ENCODE results near the gene GPR34.
"Not testable (repeated sequence)": the region's sequence is repeated elsewhere in the genome, so short reads cannot be mapped to it uniquely, and the experiment has no call there.

The GPR34 gene

DNA sequence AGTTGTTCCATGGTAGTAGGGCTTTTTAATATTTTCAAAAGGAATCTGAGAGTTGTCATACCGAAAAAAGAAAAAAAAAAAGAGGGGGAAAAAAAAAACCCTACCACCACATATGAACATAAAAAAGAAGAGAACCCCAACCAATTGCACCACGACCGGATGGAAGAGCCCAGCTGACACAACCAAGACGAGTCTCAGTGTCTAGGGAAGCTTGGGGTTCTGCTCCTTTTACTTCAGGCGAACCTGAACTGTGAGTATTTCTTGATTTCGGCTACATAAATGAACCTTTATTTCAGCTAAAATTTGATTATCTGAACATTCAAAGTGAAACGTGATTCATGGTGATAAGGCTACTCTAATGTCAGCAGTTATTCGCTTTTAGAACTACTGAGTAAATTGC lies at the start of gene GPR34:
GPR34 (plus strand) TSS at position 139 of the 400 bp plus-strand sequence. CDS start 6,661 bp downstream, outside the sequence.
- Histone ChIP-seq H3K9ac (ENCODE audit: insufficient read length, low read depth) (no peak within 1 kb of the TSS), H3K4me3 (ENCODE audit: insufficient read length, low read depth) (no peak within 1 kb of the TSS), H3K4me1 (ENCODE audit: insufficient read depth, insufficient read length) (no peaks in the 10 kb centered on the region), H3K9me3 (ENCODE audit: insufficient read depth, low read length) (no peaks in the 10 kb centered on the region), H3K27me3 (ENCODE audit: insufficient read depth, insufficient read length) (no peaks in the 10 kb centered on the region), H3K36me3 (ENCODE audit: insufficient read depth, insufficient read length, low read length) (no peaks in the 10 kb centered on the region)
- no peak for TF ChIP-seq SUZ12 (IDR thresholded peaks at IDR 0.05; ENCODE audit: extremely low read depth, insufficient read depth, insufficient read length)
- no peak for TF ChIP-seq YY1 (IDR thresholded peaks at IDR 0.05; ENCODE audit: insufficient read depth, insufficient read length)
- TF ChIP-seq ZNF274 (IDR thresholded peaks at IDR 0.05; ENCODE audit: low read depth, low read length) = no peak
- DNase-seq (ENCODE audit: low read depth, low spot score) = no peak

DNA sequence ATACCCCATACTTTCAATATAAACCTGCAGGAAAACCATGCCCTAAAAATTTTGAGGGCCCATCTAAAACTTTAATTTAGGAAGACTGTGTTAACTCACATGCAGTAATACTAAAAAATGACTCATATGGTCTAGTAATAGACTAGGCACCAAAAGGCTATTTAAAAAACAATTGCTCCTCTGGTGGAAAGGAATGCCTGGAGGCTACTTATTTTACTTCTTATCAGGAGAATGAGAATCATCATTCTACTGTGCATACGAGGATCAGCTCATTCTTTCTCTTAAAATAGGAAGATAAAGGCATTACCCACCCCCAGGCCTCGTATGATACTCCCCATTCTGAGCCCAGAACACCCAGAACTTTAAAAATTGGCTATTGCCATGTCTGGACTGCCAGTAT lies 42.6 kb upstream of the GPR34 start:
- DNase-seq (ENCODE audit: low read depth, low spot score); H3K9ac ChIP-seq (ENCODE audit: insufficient read length, low read depth); H3K4me3 ChIP-seq (ENCODE audit: insufficient read length, low read depth); H3K4me1 ChIP-seq (ENCODE audit: insufficient read depth, insufficient read length); H3K36me3 ChIP-seq (ENCODE audit: insufficient read depth, insufficient read length, low read length); H3K27me3 ChIP-seq (ENCODE audit: insufficient read depth, insufficient read length): not testable (repeated sequence)
- H3K9me3 ChIP-seq (ENCODE audit: insufficient read depth, low read length) = peaks cover 17% of the 10 kb centered on the region; the same call in 1 of the 2 replicates

DNA sequence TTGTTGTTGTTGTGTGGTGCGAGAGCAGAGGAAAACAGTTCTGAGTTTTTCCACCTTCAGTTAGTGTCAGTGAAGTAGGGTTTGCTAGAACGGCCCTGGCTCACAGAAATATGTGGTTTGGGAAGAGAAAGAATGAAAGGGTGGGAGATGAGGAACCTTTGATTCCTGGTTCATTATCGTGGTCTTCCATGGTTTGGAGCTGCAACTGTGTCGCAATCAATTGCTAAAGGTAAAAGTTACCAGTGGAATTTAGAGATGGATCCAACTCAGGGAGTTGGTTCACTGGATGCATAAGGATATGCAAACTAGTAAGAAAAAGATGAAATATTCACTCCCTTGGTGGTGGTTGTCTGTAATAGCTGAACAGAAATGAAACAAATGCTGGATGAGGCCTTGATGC lies 35.6 kb upstream of the GPR34 start:
- Histone ChIP-seq H3K9ac (ENCODE audit: insufficient read length, low read depth) (no peak overlapping the region), H3K36me3 (ENCODE audit: insufficient read depth, insufficient read length, low read length) (peaks cover 8% of the 10 kb centered on the region), H3K27me3 (ENCODE audit: insufficient read depth, insufficient read length) (no peaks in the 10 kb centered on the region), H3K4me1 (ENCODE audit: insufficient read depth, insufficient read length) (no peaks in the 10 kb centered on the region), H3K4me3 (ENCODE audit: insufficient read length, low read depth) (no peak overlapping the region), H3K9me3 (ENCODE audit: insufficient read depth, low read length) (no peaks in the 10 kb centered on the region)
- no peak for DNase-seq (ENCODE audit: low read depth, low spot score)
- TF ChIP-seq YY1 (IDR thresholded peaks at IDR 0.05; ENCODE audit: insufficient read depth, insufficient read length) = no peak
- no peak for TF ChIP-seq SUZ12 (IDR thresholded peaks at IDR 0.05; ENCODE audit: extremely low read depth, insufficient read depth, insufficient read length)
- no peak for TF ChIP-seq ZNF274 (IDR thresholded peaks at IDR 0.05; ENCODE audit: low read depth, low read length)

- no peak for DNase-seq (ENCODE audit: low read depth, low spot score)
- Histone ChIP-seq H3K4me1 (ENCODE audit: insufficient read depth, insufficient read length) (no peaks in the 10 kb centered on the region), H3K36me3 (ENCODE audit: insufficient read depth, insufficient read length, low read length) (peaks cover 22% of the 10 kb centered on the region), H3K4me3 (ENCODE audit: insufficient read length, low read depth) (no peak overlapping the region), H3K9me3 (ENCODE audit: insufficient read depth, low read length) (no peaks in the 10 kb centered on the region), H3K27me3 (ENCODE audit: insufficient read depth, insufficient read length) (no peaks in the 10 kb centered on the region), H3K9ac (ENCODE audit: insufficient read length, low read depth) (no peak overlapping the region)
- TF ChIP-seq YY1 (IDR thresholded peaks at IDR 0.05; ENCODE audit: insufficient read depth, insufficient read length) (no peak), SUZ12 (IDR thresholded peaks at IDR 0.05; ENCODE audit: extremely low read depth, insufficient read depth, insufficient read length) (no peak), ZNF274 (IDR thresholded peaks at IDR 0.05; ENCODE audit: low read depth, low read length) (no peak)
These were observed 33.7 kb upstream of the GPR34 start for GRCh38 chrX:41655101-41655500.

DNA sequence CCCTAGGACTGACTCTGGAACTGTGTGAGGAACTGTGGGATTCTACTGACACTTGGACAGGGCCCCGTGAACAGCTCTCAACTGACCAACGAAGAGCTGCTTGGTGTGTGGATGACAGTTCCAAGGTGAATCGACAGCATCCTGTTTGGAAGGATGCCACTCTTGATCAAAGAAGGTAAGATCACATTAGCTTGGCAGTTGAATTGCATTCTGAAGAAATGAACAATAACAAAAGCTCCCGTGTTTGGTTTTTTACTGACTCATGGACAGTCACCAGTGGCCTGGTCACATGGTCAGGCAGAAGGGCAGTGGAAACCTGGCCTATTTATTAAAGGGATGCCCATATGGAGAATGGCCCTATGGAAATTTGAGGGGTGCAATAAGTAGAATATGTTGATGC lies 33.1 kb upstream of the GPR34 start:
- Histone ChIP-seq H3K4me1 (ENCODE audit: insufficient read depth, insufficient read length) (no peaks in the 10 kb centered on the region), H3K4me3 (ENCODE audit: insufficient read length, low read depth) (no peak overlapping the region), H3K9ac (ENCODE audit: insufficient read length, low read depth) (no peak overlapping the region), H3K27me3 (ENCODE audit: insufficient read depth, insufficient read length) (no peaks in the 10 kb centered on the region), H3K36me3 (ENCODE audit: insufficient read depth, insufficient read length, low read length) (peaks cover 26% of the 10 kb centered on the region), H3K9me3 (ENCODE audit: insufficient read depth, low read length) (no peaks in the 10 kb centered on the region)
- no peak for TF ChIP-seq SUZ12 (IDR thresholded peaks at IDR 0.05; ENCODE audit: extremely low read depth, insufficient read depth, insufficient read length)
- TF ChIP-seq YY1 (IDR thresholded peaks at IDR 0.05; ENCODE audit: insufficient read depth, insufficient read length) = no peak
- TF ChIP-seq ZNF274 (IDR thresholded peaks at IDR 0.05; ENCODE audit: low read depth, low read length) = no peak
- no peak for DNase-seq (ENCODE audit: low read depth, low spot score)

DNA sequence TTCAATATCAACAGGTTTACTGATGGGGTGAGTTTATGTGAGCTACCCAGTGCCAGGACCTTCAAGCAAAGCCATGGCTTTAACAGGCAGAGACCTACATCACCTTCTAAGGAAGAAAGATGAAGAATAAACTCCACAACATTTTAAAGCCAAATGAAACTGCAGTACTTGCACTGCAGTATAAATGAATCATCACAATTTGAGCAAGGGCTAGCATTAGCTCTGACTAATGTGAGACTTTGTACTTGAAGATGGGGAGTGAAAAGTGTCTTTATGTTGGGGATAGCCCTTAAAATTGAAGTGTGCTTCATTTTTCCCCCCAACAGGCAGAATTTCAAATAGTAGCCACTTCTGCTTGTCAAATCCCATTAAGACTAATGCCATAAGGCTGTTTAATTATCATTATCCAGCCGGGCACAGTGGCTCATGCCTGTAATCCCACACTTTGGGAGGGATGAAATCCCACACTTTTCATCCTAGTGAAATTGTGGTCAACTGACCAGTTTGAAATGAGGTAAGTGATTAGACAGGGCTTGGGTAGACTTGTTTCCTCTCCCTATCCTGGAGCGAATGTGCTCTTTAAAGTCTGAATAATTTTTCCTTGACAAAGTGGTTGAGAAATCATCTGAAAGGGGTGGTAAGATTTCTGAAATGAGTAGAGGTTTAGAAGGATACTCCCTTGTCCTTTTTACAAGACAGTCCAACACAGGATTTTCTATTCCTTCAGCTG lies 27.2 kb upstream of the GPR34 start:
- Histone ChIP-seq H3K27me3 (ENCODE audit: insufficient read depth, insufficient read length) (no peaks in the 10 kb centered on the region), H3K9ac (ENCODE audit: insufficient read length, low read depth) (no peak overlapping the region), H3K9me3 (ENCODE audit: insufficient read depth, low read length) (no peaks in the 10 kb centered on the region), H3K4me3 (ENCODE audit: insufficient read length, low read depth) (no peak overlapping the region), H3K4me1 (ENCODE audit: insufficient read depth, insufficient read length) (no peaks in the 10 kb centered on the region), H3K36me3 (ENCODE audit: insufficient read depth, insufficient read length, low read length) (peaks cover 38% of the 10 kb centered on the region)
- no peak for DNase-seq (ENCODE audit: low read depth, low spot score)
- TF ChIP-seq YY1 (IDR thresholded peaks at IDR 0.05; ENCODE audit: insufficient read depth, insufficient read length) (no peak), SUZ12 (IDR thresholded peaks at IDR 0.05; ENCODE audit: extremely low read depth, insufficient read depth, insufficient read length) (no peak), ZNF274 (IDR thresholded peaks at IDR 0.05; ENCODE audit: low read depth, low read length) (no peak)

DNA sequence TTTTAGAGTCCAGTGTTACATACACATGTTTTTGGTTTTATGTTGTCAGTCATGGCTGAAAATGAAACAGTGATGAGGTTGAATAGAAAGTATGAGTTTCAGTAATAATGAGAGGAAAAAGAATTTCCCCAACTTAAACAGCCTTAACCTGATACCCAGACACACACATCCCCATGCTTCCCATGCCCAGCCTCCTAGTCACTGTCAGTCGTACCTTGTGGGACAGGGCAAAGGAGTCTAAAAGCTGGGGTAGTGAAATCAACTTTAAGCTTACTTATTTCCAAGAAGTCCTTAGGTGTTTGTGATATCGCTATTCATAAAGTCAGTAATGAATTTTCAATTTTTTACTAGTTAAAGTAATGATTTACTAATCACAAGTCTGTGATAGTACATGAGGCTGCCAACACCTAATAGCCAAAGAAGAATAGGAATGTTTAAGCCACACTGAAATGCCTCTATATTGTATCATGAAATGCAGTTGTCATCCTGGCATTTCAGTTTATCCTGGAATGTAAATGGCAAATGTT lies 24.3 kb upstream of the GPR34 start:
- no peaks in the 10 kb centered on the region for H3K27me3 ChIP-seq (ENCODE audit: insufficient read depth, insufficient read length)

More for the DNA sequence above, 24.3 kb upstream of the GPR34 start:
- TF ChIP-seq YY1 (IDR thresholded peaks at IDR 0.05; ENCODE audit: insufficient read depth, insufficient read length) (no peak), SUZ12 (IDR thresholded peaks at IDR 0.05; ENCODE audit: extremely low read depth, insufficient read depth, insufficient read length) (no peak), ZNF274 (IDR thresholded peaks at IDR 0.05; ENCODE audit: low read depth, low read length) (no peak)
- Histone ChIP-seq H3K4me3 (ENCODE audit: insufficient read length, low read depth) (no peak overlapping the region), H3K4me1 (ENCODE audit: insufficient read depth, insufficient read length) (no peaks in the 10 kb centered on the region), H3K36me3 (ENCODE audit: insufficient read depth, insufficient read length, low read length) (peaks cover 23% of the 10 kb centered on the region), H3K9ac (ENCODE audit: insufficient read length, low read depth) (no peak overlapping the region), H3K9me3 (ENCODE audit: insufficient read depth, low read length) (no peaks in the 10 kb centered on the region)
- DNase-seq (ENCODE audit: low read depth, low spot score) = no peak

Data from NT2/D1 (cell line).